ENCODE data around the gene ZNF445.

- TF ChIP-seq POLR2A (IDR thresholded peaks at IDR 0.05): no peak
- TF ChIP-seq EP300 (IDR thresholded peaks at IDR 0.05): no peak
- no peak for TF ChIP-seq CTCF (IDR thresholded peaks at IDR 0.05)
Measured at GRCh38 chr3:44427683-44428082, 49.8 kb downstream of the ZNF445 start.
